ENCODE measurements around the gene MPO.

Gene MPO

GRCh38 chr17:58300336-58300735 is 19.6 kb upstream of the MPO start:
- Histone ChIP-seq H3K18ac (ENCODE audit: low read length) (no peak overlapping the region), H3K4me1 (ENCODE audit: control insufficient read depth, low read depth, low read length) (no peaks in the 10 kb centered on the region), H2AK5ac (ENCODE audit: low read length) (no peak overlapping the region), H3K9ac (ENCODE audit: low read length) (no peak overlapping the region), H3K36me3 (ENCODE audit: control insufficient read depth, insufficient read depth, low read length) (no peaks in the 10 kb centered on the region), H3K79me1 (ENCODE audit: low read length) (no peaks in the 10 kb centered on the region), H4K5ac (ENCODE audit: low read length) (no peak overlapping the region), H2BK5ac (ENCODE audit: low read length) (no peak overlapping the region), H3K27ac (ENCODE audit: low read depth, low read length) (no peak overlapping the region), H3K4ac (ENCODE audit: low read depth, low read length) (no peak overlapping the region), H2BK15ac (replicated peaks; ENCODE audit: low read depth) (no peak overlapping the region), H3K56ac (ENCODE audit: low read length) (no peak overlapping the region), H3K27me3 (ENCODE audit: insufficient read depth, low read length, poor library complexity) (no peaks in the 10 kb centered on the region), H4K8ac (ENCODE audit: low read depth, low read length) (no peak overlapping the region), H3K23ac (ENCODE audit: low read length) (no peak overlapping the region), H3K4me2 (ENCODE audit: low read length) (no peak overlapping the region), H3K4me3 (ENCODE audit: low read length) (no peak overlapping the region), H3K79me2 (ENCODE audit: control insufficient read depth, insufficient read depth, low read length) (no peaks in the 10 kb centered on the region), H2BK120ac (ENCODE audit: low read depth, low read length) (no peak overlapping the region)
- no CpG with 5 or more reads among the region's 6 CpGs for WGBS (ENCODE audit: extremely low coverage, insufficient coverage, low lambda C conversion rate)
- no peak for DNase-seq

GRCh38 chr17:58294034-58294433 is 13.3 kb upstream of the MPO start:
- Histone ChIP-seq H4K8ac (ENCODE audit: low read depth, low read length) (no peak overlapping the region), H2BK120ac (ENCODE audit: low read depth, low read length) (no peak overlapping the region), H3K4me2 (ENCODE audit: low read length) (no peak overlapping the region), H3K9ac (ENCODE audit: low read length) (no peak overlapping the region), H3K4me3 (ENCODE audit: low read length) (no peak overlapping the region), H2AK5ac (ENCODE audit: low read length) (no peak overlapping the region), H2BK5ac (ENCODE audit: low read length) (no peak overlapping the region), H3K79me1 (ENCODE audit: low read length) (no peaks in the 10 kb centered on the region), H3K23ac (ENCODE audit: low read length) (no peak overlapping the region), H3K79me2 (ENCODE audit: control insufficient read depth, insufficient read depth, low read length) (no peaks in the 10 kb centered on the region), H4K5ac (ENCODE audit: low read length) (no peak overlapping the region), H3K18ac (ENCODE audit: low read length) (no peak overlapping the region), H3K27ac (ENCODE audit: low read depth, low read length) (no peak overlapping the region), H3K36me3 (ENCODE audit: control insufficient read depth, insufficient read depth, low read length) (no peaks in the 10 kb centered on the region), H2BK15ac (replicated peaks; ENCODE audit: low read depth) (no peak overlapping the region), H3K4ac (ENCODE audit: low read depth, low read length) (no peak overlapping the region), H3K27me3 (ENCODE audit: insufficient read depth, low read length, poor library complexity) (no peaks in the 10 kb centered on the region), H3K56ac (ENCODE audit: low read length) (no peak overlapping the region), H3K4me1 (ENCODE audit: control insufficient read depth, low read depth, low read length) (no peaks in the 10 kb centered on the region)
- no peak for DNase-seq
- WGBS (ENCODE audit: extremely low coverage, insufficient coverage, low lambda C conversion rate): no CpG with 5 or more reads among the region's 1 CpG

DNA sequence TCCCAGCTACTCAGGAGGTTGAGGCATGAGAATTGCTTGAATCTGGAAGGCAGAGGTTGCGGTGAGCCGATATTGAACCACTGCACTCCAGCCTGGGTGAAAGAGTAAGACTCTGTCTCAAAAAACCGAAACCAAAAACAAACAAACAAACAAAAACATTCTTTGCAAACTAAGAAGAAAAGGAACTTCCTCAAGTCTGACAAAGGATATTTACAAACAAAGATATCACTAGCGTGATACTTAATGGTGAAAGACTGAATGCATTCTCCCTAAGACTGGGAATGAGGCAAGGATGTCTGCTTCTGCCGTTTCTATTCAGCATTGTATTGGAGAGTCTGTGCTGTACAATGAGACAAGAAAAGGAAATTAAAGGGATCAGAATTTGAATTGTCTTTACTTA is 10.5 kb upstream of the MPO start:
- Histone ChIP-seq H3K18ac (ENCODE audit: low read length) (no peak overlapping the region), H3K4ac (ENCODE audit: low read depth, low read length) (no peak overlapping the region), H3K36me3 (ENCODE audit: control insufficient read depth, insufficient read depth, low read length) (no peaks in the 10 kb centered on the region), H3K27ac (ENCODE audit: low read depth, low read length) (no peak overlapping the region), H4K5ac (ENCODE audit: low read length) (no peak overlapping the region), H4K8ac (ENCODE audit: low read depth, low read length) (no peak overlapping the region), H3K56ac (ENCODE audit: low read length) (no peak overlapping the region), H2AK5ac (ENCODE audit: low read length) (no peak overlapping the region), H3K4me2 (ENCODE audit: low read length) (no peak overlapping the region), H2BK15ac (replicated peaks; ENCODE audit: low read depth) (no peak overlapping the region), H3K23ac (ENCODE audit: low read length) (no peak overlapping the region), H3K27me3 (ENCODE audit: insufficient read depth, low read length, poor library complexity) (no peaks in the 10 kb centered on the region), H3K4me3 (ENCODE audit: low read length) (no peak overlapping the region), H3K79me1 (ENCODE audit: low read length) (no peaks in the 10 kb centered on the region), H3K9ac (ENCODE audit: low read length) (no peak overlapping the region), H2BK5ac (ENCODE audit: low read length) (no peak overlapping the region), H3K4me1 (ENCODE audit: control insufficient read depth, low read depth, low read length) (no peaks in the 10 kb centered on the region), H3K79me2 (ENCODE audit: control insufficient read depth, insufficient read depth, low read length) (no peaks in the 10 kb centered on the region), H2BK120ac (ENCODE audit: low read depth, low read length) (no peak overlapping the region)
- WGBS (ENCODE audit: extremely low coverage, insufficient coverage, low lambda C conversion rate): no CpG with 5 or more reads among the region's 5 CpGs
- DNase-seq: peak; percentile 21

DNA sequence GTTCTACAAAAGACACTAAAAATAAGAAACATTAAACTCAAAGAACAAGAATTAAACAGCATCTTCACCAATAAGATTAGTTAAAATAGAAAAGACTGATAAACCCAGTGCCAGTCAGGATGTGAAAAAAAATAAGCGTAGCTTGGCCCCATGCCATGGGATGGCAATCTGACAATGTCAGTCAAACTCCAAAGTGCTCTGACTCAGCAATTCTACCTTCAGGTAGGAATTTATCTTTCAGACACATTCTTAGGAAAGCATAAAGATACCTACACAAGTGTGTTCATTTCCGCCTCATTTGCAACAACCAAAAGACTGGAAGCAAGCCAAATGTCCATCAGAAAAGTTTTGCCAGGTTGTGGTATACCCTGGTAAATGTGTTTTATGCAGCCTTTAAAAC is 9.1 kb upstream of the MPO start:
- Histone ChIP-seq H2BK120ac (ENCODE audit: low read depth, low read length) (no peak overlapping the region), H2BK15ac (replicated peaks; ENCODE audit: low read depth) (no peak overlapping the region), H3K56ac (ENCODE audit: low read length) (peak overlapping the region; percentile 49), H2BK5ac (ENCODE audit: low read length) (no peak overlapping the region), H3K79me1 (ENCODE audit: low read length) (no peaks in the 10 kb centered on the region), H4K5ac (ENCODE audit: low read length) (no peak overlapping the region), H3K4me2 (ENCODE audit: low read length) (no peak overlapping the region), H3K4me3 (ENCODE audit: low read length) (no peak overlapping the region), H3K27ac (ENCODE audit: low read depth, low read length) (no peak overlapping the region), H3K4me1 (ENCODE audit: control insufficient read depth, low read depth, low read length) (no peaks in the 10 kb centered on the region), H3K18ac (ENCODE audit: low read length) (peak overlapping the region; percentile 28), H4K8ac (ENCODE audit: low read depth, low read length) (no peak overlapping the region), H3K27me3 (ENCODE audit: insufficient read depth, low read length, poor library complexity) (no peaks in the 10 kb centered on the region), H2AK5ac (ENCODE audit: low read length) (no peak overlapping the region), H3K9ac (ENCODE audit: low read length) (no peak overlapping the region), H3K23ac (ENCODE audit: low read length) (no peak overlapping the region), H3K4ac (ENCODE audit: low read depth, low read length) (no peak overlapping the region), H3K36me3 (ENCODE audit: control insufficient read depth, insufficient read depth, low read length) (no peaks in the 10 kb centered on the region), H3K79me2 (ENCODE audit: control insufficient read depth, insufficient read depth, low read length) (no peaks in the 10 kb centered on the region)
- no CpG with 5 or more reads among the region's 2 CpGs for WGBS (ENCODE audit: extremely low coverage, insufficient coverage, low lambda C conversion rate)
- no peak for DNase-seq

- no peak for DNase-seq
- no CpG with 5 or more reads among the region's 3 CpGs for WGBS (ENCODE audit: extremely low coverage, insufficient coverage, low lambda C conversion rate)
Measured at GRCh38 chr17:58285422-58285810, 4.7 kb upstream of the MPO start.

DNA sequence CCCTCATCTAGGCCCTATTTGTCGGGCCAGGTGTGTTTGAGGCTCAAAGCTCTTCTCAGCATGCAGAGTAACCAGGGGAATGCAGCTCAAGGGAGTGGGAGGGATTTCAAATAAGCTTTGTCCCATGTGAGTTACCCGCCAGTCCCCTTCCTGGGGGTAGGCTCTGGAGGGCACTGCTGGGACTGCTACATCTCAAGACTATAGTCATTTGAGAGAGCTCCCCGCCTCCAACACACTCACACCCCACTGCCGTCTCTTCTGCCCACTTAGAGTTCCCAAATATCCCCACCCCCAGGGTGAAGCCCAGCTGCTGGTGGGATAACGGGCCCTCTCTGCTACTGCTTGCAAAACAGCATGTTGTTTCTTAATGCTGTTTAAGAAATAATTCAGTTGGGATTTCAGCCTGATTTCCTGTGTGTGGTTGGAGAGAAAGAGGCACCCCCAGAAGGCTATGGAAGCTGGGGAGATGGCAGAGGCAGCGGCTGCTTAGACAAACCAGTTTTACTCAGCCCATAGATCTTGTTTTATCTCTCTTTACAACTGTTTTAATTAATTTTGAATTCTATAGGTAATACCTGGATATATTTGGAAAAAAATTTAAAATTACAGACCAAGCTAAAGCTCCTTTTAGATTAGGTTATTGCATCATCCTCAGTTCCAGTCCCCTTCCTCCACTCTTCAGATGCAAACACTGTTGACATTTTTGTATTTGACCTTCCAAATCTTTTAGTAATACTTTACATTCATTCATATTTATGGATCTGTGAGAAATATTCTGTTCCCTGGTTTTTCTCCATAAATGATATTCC is 4.1 kb upstream of the MPO start:
- H4K8ac ChIP-seq (ENCODE audit: low read depth, low read length): no peak overlapping the region
- peak; percentile 90 for DNase-seq
- H3K79me1 ChIP-seq (ENCODE audit: low read length): no peaks in the 10 kb centered on the region
- no peaks in the 10 kb centered on the region for H3K36me3 ChIP-seq (ENCODE audit: control insufficient read depth, insufficient read depth, low read length)
- no peaks in the 10 kb centered on the region for H3K27me3 ChIP-seq (ENCODE audit: insufficient read depth, low read length, poor library complexity)
- no peaks in the 10 kb centered on the region for H3K79me2 ChIP-seq (ENCODE audit: control insufficient read depth, insufficient read depth, low read length)
- no peak overlapping the region for H2BK5ac ChIP-seq (ENCODE audit: low read length)
- peak overlapping the region; percentile 54 for H3K56ac ChIP-seq (ENCODE audit: low read length)
- WGBS (ENCODE audit: extremely low coverage, insufficient coverage, low lambda C conversion rate): no CpG with 5 or more reads among the region's 6 CpGs
- peak overlapping the region; percentile 39 for H3K18ac ChIP-seq (ENCODE audit: low read length)
- H3K4ac ChIP-seq (ENCODE audit: low read depth, low read length): peak overlapping the region; percentile 48
- no peak overlapping the region for H3K4me2 ChIP-seq (ENCODE audit: low read length)
- no peak overlapping the region for H2BK15ac ChIP-seq (replicated peaks; ENCODE audit: low read depth)
- H3K4me3 ChIP-seq (ENCODE audit: low read length): no peak overlapping the region
- H3K27ac ChIP-seq (ENCODE audit: low read depth, low read length): no peak overlapping the region
- H3K9ac ChIP-seq (ENCODE audit: low read length): peak overlapping the region; percentile 10
- no peaks in the 10 kb centered on the region for H3K4me1 ChIP-seq (ENCODE audit: control insufficient read depth, low read depth, low read length)
- no peak overlapping the region for H3K23ac ChIP-seq (ENCODE audit: low read length)
- H2BK120ac ChIP-seq (ENCODE audit: low read depth, low read length): no peak overlapping the region
- no peak overlapping the region for H2AK5ac ChIP-seq (ENCODE audit: low read length)
- no peak overlapping the region for H4K5ac ChIP-seq (ENCODE audit: low read length)

More at GRCh38 chr17:58285422-58285810, 4.7 kb upstream of the MPO start:
- Histone ChIP-seq H3K4ac (ENCODE audit: low read depth, low read length) (no peak overlapping the region), H3K27ac (ENCODE audit: low read depth, low read length) (no peak overlapping the region), H3K36me3 (ENCODE audit: control insufficient read depth, insufficient read depth, low read length) (no peaks in the 10 kb centered on the region), H3K9ac (ENCODE audit: low read length) (no peak overlapping the region), H3K18ac (ENCODE audit: low read length) (no peak overlapping the region), H4K5ac (ENCODE audit: low read length) (no peak overlapping the region), H2BK5ac (ENCODE audit: low read length) (no peak overlapping the region), H4K8ac (ENCODE audit: low read depth, low read length) (no peak overlapping the region), H2AK5ac (ENCODE audit: low read length) (no peak overlapping the region), H3K4me2 (ENCODE audit: low read length) (no peak overlapping the region), H3K27me3 (ENCODE audit: insufficient read depth, low read length, poor library complexity) (no peaks in the 10 kb centered on the region), H3K79me2 (ENCODE audit: control insufficient read depth, insufficient read depth, low read length) (no peaks in the 10 kb centered on the region), H2BK15ac (replicated peaks; ENCODE audit: low read depth) (no peak overlapping the region), H3K56ac (ENCODE audit: low read length) (no peak overlapping the region), H3K79me1 (ENCODE audit: low read length) (no peaks in the 10 kb centered on the region), H2BK120ac (ENCODE audit: low read depth, low read length) (no peak overlapping the region), H3K4me1 (ENCODE audit: control insufficient read depth, low read depth, low read length) (no peaks in the 10 kb centered on the region), H3K4me3 (ENCODE audit: low read length) (no peak overlapping the region), H3K23ac (ENCODE audit: low read length) (no peak overlapping the region)
